SK-N-SH treated with all-trans-retinoic acid at 6 μM for 48 hours (cell line): ENCODE results near the gene SUN5.

Experiments used
- ATAC-seq: fragments of 200-7000 bp; cut with Tn5 transposase; 3 replicates; pipeline ENCODE4 v1.9.1; 2020; ENCODE audit warnings: mild to moderate bottlenecking, moderate library complexity
- BACH2 ChIP-seq: fragments of 250-450 bp; sonication (Bioruptor Pico); IDR thresholded peaks from 2 replicates; pipeline ENCODE4 v1.9.0; 2021; ENCODE audit warnings: mild to moderate bottlenecking, borderline replicate concordance
- CREB5 ChIP-seq: fragments of 250-450 bp; sonication (Bioruptor Pico); IDR thresholded peaks from 2 replicates; pipeline ENCODE4 v1.5.1; 2020; ENCODE audit warnings: low read depth, mild to moderate bottlenecking, moderate library complexity
- CSDC2 ChIP-seq: fragments of 250-450 bp; sonication (Bioruptor Pico); IDR thresholded peaks from 2 replicates; pipeline ENCODE4 v1.5.0; 2020; ENCODE audit warnings: mild to moderate bottlenecking, moderate library complexity
- CSRNP3 ChIP-seq: fragments of 250-450 bp; sonication (Bioruptor Pico); IDR thresholded peaks from 2 replicates; pipeline ENCODE4 v1.5.1; 2021; ENCODE audit warnings: mild to moderate bottlenecking, moderate library complexity
- ESRRG ChIP-seq: fragments of 250-450 bp; sonication (Bioruptor Pico); IDR thresholded peaks from 2 replicates; pipeline ENCODE4 v1.6.1; 2021; ENCODE audit warnings: mild to moderate bottlenecking
- GLIS3 ChIP-seq: fragments of 250-450 bp; sonication (Bioruptor Pico); IDR thresholded peaks from 2 replicates; pipeline ENCODE4 v1.5.0; 2020; ENCODE audit warnings: mild to moderate bottlenecking, moderate library complexity
- ISL1 ChIP-seq: fragments of 250-450 bp; sonication (Bioruptor Pico); IDR thresholded peaks from 2 replicates; pipeline ENCODE4 v2.1.2; 2022; ENCODE audit warnings: mild to moderate bottlenecking, moderate library complexity
- PATZ1 ChIP-seq: fragments of 250-450 bp; sonication (Bioruptor Pico); IDR thresholded peaks from 2 replicates; pipeline ENCODE4 v1.8.0; 2020; ENCODE audit warnings: mild to moderate bottlenecking, moderate library complexity, borderline replicate concordance
- POU6F1 ChIP-seq: fragments of 250-450 bp; sonication (Bioruptor Pico); IDR thresholded peaks from 2 replicates; pipeline ENCODE4 v1.8.0; 2021; ENCODE audit warnings: low read depth, mild to moderate bottlenecking, moderate library complexity, borderline replicate concordance
- PPARA ChIP-seq: fragments of 250-450 bp; sonication (Bioruptor Pico); IDR thresholded peaks from 2 replicates; pipeline ENCODE4 v1.5.0; 2020; ENCODE audit warnings: mild to moderate bottlenecking, borderline replicate concordance
- RARB ChIP-seq: fragments of 250-450 bp; sonication (Bioruptor Pico); IDR thresholded peaks from 2 replicates; pipeline ENCODE4 v1.8.0; 2021; ENCODE audit warnings: mild to moderate bottlenecking, moderate library complexity
- TCF4 ChIP-seq: fragments of 250-450 bp; sonication (Bioruptor Pico); IDR thresholded peaks from 2 replicates; pipeline ENCODE4 v1.8.0; 2021; ENCODE audit warnings: mild to moderate bottlenecking, moderate library complexity, borderline replicate concordance
- TOX ChIP-seq: fragments of 250-450 bp; sonication (Bioruptor Pico); IDR thresholded peaks from 2 replicates; pipeline ENCODE4 v1.8.0; 2021; ENCODE audit warnings: mild to moderate bottlenecking, moderate library complexity, borderline replicate concordance
- ZC3H10 ChIP-seq: fragments of 250-450 bp; sonication (Bioruptor Pico); IDR thresholded peaks from 2 replicates; pipeline ENCODE4 v1.5.1; 2021; ENCODE audit warnings: mild to moderate bottlenecking, moderate library complexity
- ZFP30 ChIP-seq: fragments of 450-650 bp; formaldehyde crosslinking; IDR thresholded peaks from 2 replicates; pipeline ENCODE4 v1.5.0; 2022; ENCODE audit warnings: mild to moderate bottlenecking, moderate library complexity
- ZNF565 ChIP-seq: fragments of 450-650 bp; formaldehyde crosslinking; conservative IDR thresholded peaks from 2 replicates; pipeline ENCODE4 v1.5.0; 2020; ENCODE audit warnings: low read depth, mild to moderate bottlenecking, moderate library complexity
- ZNF70 ChIP-seq: fragments of 450-650 bp; formaldehyde crosslinking; IDR thresholded peaks from 2 replicates; pipeline ENCODE4 v1.5.0; 2020; ENCODE audit warnings: mild to moderate bottlenecking, moderate library complexity
- ZNF8 ChIP-seq: fragments of 450-650 bp; formaldehyde crosslinking; IDR thresholded peaks from 2 replicates; pipeline ENCODE4 v1.5.0; 2020; ENCODE audit warnings: mild to moderate bottlenecking, moderate library complexity

Gene SUN5

GRCh38 chr20:33022694-33023438 is 18.6 kb upstream of the SUN5 start:
- TF ChIP-seq CREB5, result no peak
- TF ChIP-seq ZFP30 (CRISPR knock-in tag), result no peak
- no peak for TF ChIP-seq PATZ1
- TF ChIP-seq ESRRG (CRISPR knock-in tag), result no peak
- TF ChIP-seq ZNF8, result no peak
- no peak for TF ChIP-seq ZNF565 (CRISPR knock-in tag)
- no peak for ATAC-seq

GRCh38 chr20:33022289-33022688 is 18.1 kb upstream of the SUN5 start:
- ATAC-seq, result no peak
- TF ChIP-seq TOX (CRISPR knock-in tag), result no peak
- no peak for TF ChIP-seq GLIS3 (CRISPR knock-in tag)
- TF ChIP-seq ZC3H10 (CRISPR knock-in tag), result no peak
- no peak for TF ChIP-seq POU6F1 (CRISPR knock-in tag)
- TF ChIP-seq CSRNP3 (CRISPR knock-in tag), result no peak
- TF ChIP-seq CREB5, result no peak
- no peak for TF ChIP-seq ZNF565 (CRISPR knock-in tag)
- no peak for TF ChIP-seq ZFP30 (CRISPR knock-in tag)
- no peak for TF ChIP-seq CSDC2 (CRISPR knock-in tag)
- no peak for TF ChIP-seq BACH2 (CRISPR knock-in tag)
- TF ChIP-seq ISL1, result no peak
- no peak for TF ChIP-seq RARB
- no peak for TF ChIP-seq PPARA (CRISPR knock-in tag)
- no peak for TF ChIP-seq ESRRG (CRISPR knock-in tag)
- no peak for TF ChIP-seq TCF4 (CRISPR knock-in tag)
- no peak for TF ChIP-seq ZNF8

- TF ChIP-seq ZNF70 (no peak), TCF4 (CRISPR knock-in tag) (no peak)
- ATAC-seq, result no peak
These were observed 17.6 kb upstream of the SUN5 start for GRCh38 chr20:33021879-33022278.

GRCh38 chr20:33020278-33021161 is 16.3 kb upstream of the SUN5 start:
- ATAC-seq, result no peak
- TF ChIP-seq ISL1 (no peak), ESRRG (CRISPR knock-in tag) (no peak), PATZ1 (no peak), BACH2 (CRISPR knock-in tag) (no peak), RARB (no peak), POU6F1 (CRISPR knock-in tag) (no peak), TCF4 (CRISPR knock-in tag) (no peak), CSDC2 (CRISPR knock-in tag) (no peak)
- TF ChIP-seq, all 23 proteins: peak for 0
